WTC11 (cell line): ENCODE results near the gene SAMM50. TPM values are rescaled to one million over a fixed set of nuclear protein-coding genes. Genes with fewer than 3 reads are reported as not detected.

Experiments
- ATAC-seq: fragments of 200-7000 bp; cut with Tn5 transposase; 2 replicates; pipeline ENCODE4 v1.10.0; 2021; ENCODE audit warnings: mild to moderate bottlenecking, moderate library complexity
- CTCF ChIA-PET: fragments of 300-600 bp; sonication (Branson Sonifier 250); formaldehyde crosslinking; loops from one replicate; lab custom pipeline; 2021; ENCODE audit warnings: antibody characterized with exemption; lab: Charles Lee
- POLR2A ChIA-PET: fragments of 350-600 bp; sonication (Branson Sonifier 250); formaldehyde crosslinking; loops from one replicate; lab custom pipeline; 2021; ENCODE audit warnings: antibody characterized with exemption; lab: Charles Lee
- DNase-seq: peaks from one replicate; pipeline ENCODE4 v3.0.0; 2021; ENCODE audit warnings: low spot score
- H3K27ac Mint-ChIP-seq: 2 replicates; pipeline ENCODE4 v1.8.0; 2021; ENCODE audit warnings: mixed read lengths
- H3K27me3 Mint-ChIP-seq: 2 replicates; pipeline ENCODE4 v1.8.0; 2021; ENCODE audit warnings: low read depth, mild to moderate bottlenecking, moderate library complexity, mixed read lengths
- H3K36me3 Mint-ChIP-seq: 2 replicates; pipeline ENCODE4 v1.8.0; 2021; ENCODE audit warnings: mixed read lengths
- H3K4me1 Mint-ChIP-seq: 2 replicates; pipeline ENCODE4 v1.8.0; 2022; ENCODE audit warnings: mixed read lengths
- H3K4me3 Mint-ChIP-seq: 2 replicates; pipeline ENCODE4 v1.8.0; 2021; ENCODE audit warnings: mild to moderate bottlenecking, moderate library complexity, mixed read lengths
- H3K9me3 Mint-ChIP-seq: 2 replicates; pipeline ENCODE4 v1.8.0; 2021; ENCODE audit warnings: mixed read lengths
- ELF4 ChIP-seq: sonication (generic); formaldehyde crosslinking; IDR thresholded peaks from 2 replicates; pipeline ENCODE4 v1.8.1; 2022; ENCODE audit warnings: low read depth, mild to moderate bottlenecking, moderate library complexity, missing genetic modification reagents
- HMGA2 ChIP-seq: fragments of 250-450 bp; sonication (Bioruptor Pico); IDR thresholded peaks from 2 replicates; pipeline ENCODE4 v1.4.0; 2021; ENCODE audit warnings: mild to moderate bottlenecking, moderate library complexity
- JAZF1 ChIP-seq: fragments of 250-450 bp; sonication (Bioruptor Pico); IDR thresholded peaks from 2 replicates; pipeline ENCODE4 v1.9.0; 2021; ENCODE audit warnings: moderate library complexity, mild to moderate bottlenecking, inconsistent platforms
- JUN ChIP-seq: sonication (generic); formaldehyde crosslinking; IDR thresholded peaks from 2 replicates; pipeline ENCODE4 v1.8.0; 2023; ENCODE audit warnings: mild to moderate bottlenecking, missing genetic modification reagents
- KAT7 ChIP-seq: sonication (generic); formaldehyde crosslinking; IDR thresholded peaks from 2 replicates; pipeline ENCODE4 v1.8.1; 2023; ENCODE audit warnings: missing genetic modification reagents, mild to moderate bottlenecking, borderline replicate concordance
- SOX15 ChIP-seq: fragments of 250-450 bp; sonication (Bioruptor Pico); IDR thresholded peaks from 2 replicates; pipeline ENCODE4 v1.9.0; 2021; ENCODE audit warnings: mild to moderate bottlenecking
- TCF7 ChIP-seq: sonication (generic); formaldehyde crosslinking; IDR thresholded peaks from 2 replicates; pipeline ENCODE4 v1.8.0; 2022; ENCODE audit warnings: mild to moderate bottlenecking, low read depth, missing genetic modification reagents, moderate library complexity
- TEAD1 ChIP-seq: sonication (generic); formaldehyde crosslinking; IDR thresholded peaks from 2 replicates; pipeline ENCODE4 v1.8.0; 2022; ENCODE audit warnings: mild to moderate bottlenecking, missing genetic modification reagents
- TEAD4 ChIP-seq: sonication (generic); formaldehyde crosslinking; IDR thresholded peaks from 2 replicates; pipeline ENCODE4 v1.8.0; 2022; ENCODE audit warnings: mild to moderate bottlenecking, missing genetic modification reagents
- ZNF121 ChIP-seq: sonication (generic); formaldehyde crosslinking; IDR thresholded peaks from 2 replicates; pipeline ENCODE4 v1.8.0; 2023; ENCODE audit warnings: missing genetic modification reagents
- ZNF232 ChIP-seq: sonication (generic); formaldehyde crosslinking; IDR thresholded peaks from 2 replicates; pipeline ENCODE4 v1.8.0; 2022; ENCODE audit warnings: mild to moderate bottlenecking, missing genetic modification reagents
- ZNF317 ChIP-seq: sonication (generic); formaldehyde crosslinking; IDR thresholded peaks from 2 replicates; pipeline ENCODE4 v1.8.1; 2023; ENCODE audit warnings: low read depth, mild to moderate bottlenecking, moderate library complexity, missing genetic modification reagents, borderline replicate concordance
- total RNA-seq: library from RNA; stranded (reverse); gene quantifications from 3 replicates; pipeline ENCODE4 v1.2.3, GENCODE V29; 2021
- TF ChIP-seq, protein P1 (sequence below): sonication (generic); formaldehyde crosslinking; IDR thresholded peaks from 2 replicates; pipeline ENCODE4 v1.8.1; 2023; ENCODE audit warnings: mild to moderate bottlenecking, moderate library complexity, missing genetic modification reagents
- TF ChIP-seq, protein P2 (sequence below): sonication (generic); formaldehyde crosslinking; IDR thresholded peaks from 2 replicates; pipeline ENCODE4 v1.8.1; 2022; ENCODE audit warnings: mild to moderate bottlenecking, moderate library complexity, missing genetic modification reagents
- TF ChIP-seq, protein P3 (sequence below): sonication (generic); formaldehyde crosslinking; IDR thresholded peaks from 2 replicates; pipeline ENCODE4 v1.8.1; 2022; ENCODE audit warnings: low read depth, mild to moderate bottlenecking, moderate library complexity, missing genetic modification reagents, borderline replicate concordance
- TF ChIP-seq, protein P4 (sequence below): sonication (generic); formaldehyde crosslinking; IDR thresholded peaks from 2 replicates; pipeline ENCODE4 v1.8.1; 2022; ENCODE audit warnings: missing genetic modification reagents, borderline replicate concordance
- TF ChIP-seq, protein P5 (sequence below): fragments of 250-450 bp; sonication (Bioruptor Pico); conservative IDR thresholded peaks from 2 replicates; pipeline ENCODE4 v1.9.0; 2021; ENCODE audit warnings: mild to moderate bottlenecking
- TF ChIP-seq, protein P6 (sequence below): fragments of 250-450 bp; sonication (Bioruptor Pico); IDR thresholded peaks from 2 replicates; pipeline ENCODE4 v1.9.0; 2021; ENCODE audit warnings: mild to moderate bottlenecking
- TF ChIP-seq, protein P7 (sequence below): sonication (generic); formaldehyde crosslinking; IDR thresholded peaks from 2 replicates; pipeline ENCODE4 v1.8.1; 2023; ENCODE audit warnings: mild to moderate bottlenecking, missing genetic modification reagents, moderate library complexity
- TF ChIP-seq, protein P8 (sequence below): sonication (generic); formaldehyde crosslinking; IDR thresholded peaks from 2 replicates; pipeline ENCODE4 v1.8.1; 2023; ENCODE audit warnings: mild to moderate bottlenecking, missing genetic modification reagents, moderate library complexity
- TF ChIP-seq, protein P9 (sequence below): sonication (generic); formaldehyde crosslinking; conservative IDR thresholded peaks from 2 replicates; pipeline ENCODE4 v1.8.1; 2022; ENCODE audit warnings: mild to moderate bottlenecking, missing genetic modification reagents

The SAMM50 gene
- total RNA-seq, 1 experiment from 2014 or later, result 72.1 TPM

DNA sequence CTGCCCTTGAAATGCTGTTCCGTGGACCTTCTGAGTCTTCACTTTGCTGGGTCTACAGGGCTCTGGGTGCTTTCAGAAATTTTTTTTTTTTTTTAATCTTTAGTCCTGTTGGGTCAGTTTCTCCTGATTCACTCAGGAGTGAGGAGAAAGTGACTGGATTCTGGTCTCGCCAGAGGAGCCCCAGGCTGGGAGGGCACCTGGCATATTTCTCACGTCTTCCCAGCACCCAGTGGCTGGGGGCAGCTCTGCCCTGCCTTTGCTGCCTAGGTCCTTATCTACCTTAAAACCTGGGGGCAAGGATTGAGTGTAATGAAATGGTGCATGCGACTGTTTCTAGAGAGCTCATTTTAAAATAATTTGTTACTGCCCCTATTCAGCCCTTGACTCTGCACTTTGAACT is 23.3 kb downstream of the SAMM50 start:
- no peak for TF ChIP-seq JUN (CRISPR knock-in tag)
- TF ChIP-seq, protein P1, sequence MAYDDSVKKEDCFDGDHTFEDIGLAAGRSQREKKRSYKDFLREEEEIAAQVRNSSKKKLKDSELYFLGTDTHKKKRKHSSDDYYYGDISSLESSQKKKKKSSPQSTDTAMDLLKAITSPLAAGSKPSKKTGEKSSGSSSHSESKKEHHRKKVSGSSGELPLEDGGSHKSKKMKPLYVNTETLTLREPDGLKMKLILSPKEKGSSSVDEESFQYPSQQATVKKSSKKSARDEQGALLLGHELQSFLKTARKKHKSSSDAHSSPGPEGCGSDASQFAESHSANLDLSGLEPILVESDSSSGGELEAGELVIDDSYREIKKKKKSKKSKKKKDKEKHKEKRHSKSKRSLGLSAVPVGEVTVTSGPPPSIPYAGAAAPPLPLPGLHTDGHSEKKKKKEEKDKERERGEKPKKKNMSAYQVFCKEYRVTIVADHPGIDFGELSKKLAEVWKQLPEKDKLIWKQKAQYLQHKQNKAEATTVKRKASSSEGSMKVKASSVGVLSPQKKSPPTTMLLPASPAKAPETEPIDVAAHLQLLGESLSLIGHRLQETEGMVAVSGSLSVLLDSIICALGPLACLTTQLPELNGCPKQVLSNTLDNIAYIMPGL (CRISPR knock-in tag), result no peak
- ChIA-PET POLR2A (no interaction called here), CTCF (interaction anchor here (2.4 kb wide), 1 partner anchor 33 kb away, joined by 6 read pairs; no protein-coding TSS in a partner anchor)
- no peaks in the 10 kb centered on the region for H3K9me3 Mint-ChIP-seq
- no peak for ATAC-seq
- no peaks in the 10 kb centered on the region for H3K4me1 Mint-ChIP-seq
- no peak overlapping the region for H3K27ac Mint-ChIP-seq
- DNase-seq, result no peak
- H3K4me3 Mint-ChIP-seq, result no peak overlapping the region
- H3K36me3 Mint-ChIP-seq, result peaks cover 60% of the 10 kb centered on the region
- no peaks in the 10 kb centered on the region for H3K27me3 Mint-ChIP-seq

DNA sequence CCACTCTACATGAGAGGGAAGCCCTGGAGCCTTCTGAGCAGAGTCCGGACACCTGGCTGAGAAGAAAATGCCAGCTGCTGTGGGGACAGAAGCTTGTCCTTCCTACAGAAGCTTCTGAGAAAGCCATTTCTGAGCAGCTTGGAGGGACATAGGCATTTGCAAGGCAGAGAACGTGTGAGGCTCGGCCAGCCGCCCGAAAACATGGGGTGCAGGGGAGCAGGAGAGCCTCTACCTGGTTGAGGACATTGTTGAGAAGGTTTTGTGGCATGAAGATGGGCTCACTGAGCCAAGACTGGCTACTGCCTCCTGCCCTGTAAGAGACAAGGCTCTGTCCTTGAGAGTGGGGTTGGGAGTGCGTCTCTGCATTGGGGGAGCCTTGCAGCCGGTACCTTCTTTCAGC is 25.3 kb downstream of the SAMM50 start:
- POLR2A ChIA-PET, result no interaction called here
- DNase-seq (no peak), ATAC-seq (no peak)

More for the DNA sequence above, 25.3 kb downstream of the SAMM50 start:
- Mint-ChIP-seq H3K27ac (no peak overlapping the region), H3K27me3 (no peaks in the 10 kb centered on the region), H3K4me3 (no peak overlapping the region), H3K36me3 (peaks cover 61% of the 10 kb centered on the region), H3K9me3 (no peaks in the 10 kb centered on the region), H3K4me1 (no peaks in the 10 kb centered on the region)
- TF ChIP-seq, protein P2, sequence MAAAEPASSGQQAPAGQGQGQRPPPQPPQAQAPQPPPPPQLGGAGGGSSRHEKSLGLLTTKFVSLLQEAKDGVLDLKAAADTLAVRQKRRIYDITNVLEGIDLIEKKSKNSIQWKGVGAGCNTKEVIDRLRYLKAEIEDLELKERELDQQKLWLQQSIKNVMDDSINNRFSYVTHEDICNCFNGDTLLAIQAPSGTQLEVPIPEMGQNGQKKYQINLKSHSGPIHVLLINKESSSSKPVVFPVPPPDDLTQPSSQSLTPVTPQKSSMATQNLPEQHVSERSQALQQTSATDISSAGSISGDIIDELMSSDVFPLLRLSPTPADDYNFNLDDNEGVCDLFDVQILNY, result no peak
- TF ChIP-seq, protein P3, sequence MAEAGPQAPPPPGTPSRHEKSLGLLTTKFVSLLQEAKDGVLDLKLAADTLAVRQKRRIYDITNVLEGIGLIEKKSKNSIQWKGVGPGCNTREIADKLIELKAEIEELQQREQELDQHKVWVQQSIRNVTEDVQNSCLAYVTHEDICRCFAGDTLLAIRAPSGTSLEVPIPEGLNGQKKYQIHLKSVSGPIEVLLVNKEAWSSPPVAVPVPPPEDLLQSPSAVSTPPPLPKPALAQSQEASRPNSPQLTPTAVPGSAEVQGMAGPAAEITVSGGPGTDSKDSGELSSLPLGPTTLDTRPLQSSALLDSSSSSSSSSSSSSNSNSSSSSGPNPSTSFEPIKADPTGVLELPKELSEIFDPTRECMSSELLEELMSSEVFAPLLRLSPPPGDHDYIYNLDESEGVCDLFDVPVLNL (CRISPR knock-in tag), result no peak
- TF ChIP-seq SOX15 (no peak), HMGA2 (CRISPR knock-in tag) (no peak), TEAD4 (CRISPR knock-in tag) (no peak), ZNF232 (no peak), KAT7 (no peak), TCF7 (no peak), ZNF317 (CRISPR knock-in tag) (no peak), JAZF1 (CRISPR knock-in tag) (no peak), ELF4 (CRISPR knock-in tag) (no peak), TEAD1 (no peak), ZNF121 (CRISPR knock-in tag) (no peak)
- TF ChIP-seq, protein P4, sequence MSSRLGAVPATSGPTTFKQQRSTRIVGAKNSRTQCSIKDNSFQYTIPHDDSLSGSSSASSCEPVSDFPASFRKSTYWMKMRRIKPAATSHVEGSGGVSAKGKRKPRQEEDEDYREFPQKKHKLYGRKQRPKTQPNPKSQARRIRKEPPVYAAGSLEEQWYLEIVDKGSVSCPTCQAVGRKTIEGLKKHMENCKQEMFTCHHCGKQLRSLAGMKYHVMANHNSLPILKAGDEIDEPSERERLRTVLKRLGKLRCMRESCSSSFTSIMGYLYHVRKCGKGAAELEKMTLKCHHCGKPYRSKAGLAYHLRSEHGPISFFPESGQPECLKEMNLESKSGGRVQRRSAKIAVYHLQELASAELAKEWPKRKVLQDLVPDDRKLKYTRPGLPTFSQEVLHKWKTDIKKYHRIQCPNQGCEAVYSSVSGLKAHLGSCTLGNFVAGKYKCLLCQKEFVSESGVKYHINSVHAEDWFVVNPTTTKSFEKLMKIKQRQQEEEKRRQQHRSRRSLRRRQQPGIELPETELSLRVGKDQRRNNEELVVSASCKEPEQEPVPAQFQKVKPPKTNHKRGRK (CRISPR knock-in tag), result no peak
- TF ChIP-seq, protein P5, sequence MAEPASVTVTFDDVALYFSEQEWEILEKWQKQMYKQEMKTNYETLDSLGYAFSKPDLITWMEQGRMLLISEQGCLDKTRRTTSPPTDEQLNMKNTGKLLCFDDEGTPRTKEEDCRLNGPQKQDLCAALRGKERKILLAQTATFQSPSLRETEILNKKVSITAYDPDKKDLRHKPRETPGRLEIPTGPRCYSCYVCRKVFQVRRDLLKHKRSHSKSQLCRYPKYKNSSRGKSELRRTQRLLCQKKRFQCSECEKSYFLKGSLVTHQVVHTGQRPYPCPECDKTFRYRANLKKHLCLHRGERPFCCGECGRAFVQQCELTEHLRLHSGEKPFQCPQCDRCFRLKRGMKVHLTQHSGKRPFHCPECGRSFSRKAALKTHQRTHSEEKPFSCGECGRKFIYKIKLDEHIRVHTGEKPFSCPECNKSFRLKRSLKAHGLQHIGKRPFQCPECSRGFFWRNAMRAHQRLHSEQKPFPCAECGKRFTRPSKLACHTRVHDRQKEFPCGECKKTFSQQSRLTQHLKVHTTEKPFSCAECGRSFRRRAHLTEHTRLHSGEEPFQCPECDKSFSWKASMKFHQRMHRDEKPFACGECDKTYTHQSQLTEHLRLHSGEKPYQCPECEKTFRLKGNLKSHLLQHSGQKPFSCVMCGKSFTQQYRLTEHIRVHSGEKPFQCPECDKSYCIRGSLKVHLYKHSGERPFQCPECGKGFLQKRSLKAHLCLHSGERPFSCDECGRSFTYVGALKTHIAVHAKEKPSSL (CRISPR knock-in tag), result no peak
- TF ChIP-seq, protein P6, sequence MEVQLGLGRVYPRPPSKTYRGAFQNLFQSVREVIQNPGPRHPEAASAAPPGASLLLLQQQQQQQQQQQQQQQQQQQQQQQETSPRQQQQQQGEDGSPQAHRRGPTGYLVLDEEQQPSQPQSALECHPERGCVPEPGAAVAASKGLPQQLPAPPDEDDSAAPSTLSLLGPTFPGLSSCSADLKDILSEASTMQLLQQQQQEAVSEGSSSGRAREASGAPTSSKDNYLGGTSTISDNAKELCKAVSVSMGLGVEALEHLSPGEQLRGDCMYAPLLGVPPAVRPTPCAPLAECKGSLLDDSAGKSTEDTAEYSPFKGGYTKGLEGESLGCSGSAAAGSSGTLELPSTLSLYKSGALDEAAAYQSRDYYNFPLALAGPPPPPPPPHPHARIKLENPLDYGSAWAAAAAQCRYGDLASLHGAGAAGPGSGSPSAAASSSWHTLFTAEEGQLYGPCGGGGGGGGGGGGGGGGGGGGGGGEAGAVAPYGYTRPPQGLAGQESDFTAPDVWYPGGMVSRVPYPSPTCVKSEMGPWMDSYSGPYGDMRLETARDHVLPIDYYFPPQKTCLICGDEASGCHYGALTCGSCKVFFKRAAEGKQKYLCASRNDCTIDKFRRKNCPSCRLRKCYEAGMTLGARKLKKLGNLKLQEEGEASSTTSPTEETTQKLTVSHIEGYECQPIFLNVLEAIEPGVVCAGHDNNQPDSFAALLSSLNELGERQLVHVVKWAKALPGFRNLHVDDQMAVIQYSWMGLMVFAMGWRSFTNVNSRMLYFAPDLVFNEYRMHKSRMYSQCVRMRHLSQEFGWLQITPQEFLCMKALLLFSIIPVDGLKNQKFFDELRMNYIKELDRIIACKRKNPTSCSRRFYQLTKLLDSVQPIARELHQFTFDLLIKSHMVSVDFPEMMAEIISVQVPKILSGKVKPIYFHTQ, result no peak
- TF ChIP-seq, protein P7, sequence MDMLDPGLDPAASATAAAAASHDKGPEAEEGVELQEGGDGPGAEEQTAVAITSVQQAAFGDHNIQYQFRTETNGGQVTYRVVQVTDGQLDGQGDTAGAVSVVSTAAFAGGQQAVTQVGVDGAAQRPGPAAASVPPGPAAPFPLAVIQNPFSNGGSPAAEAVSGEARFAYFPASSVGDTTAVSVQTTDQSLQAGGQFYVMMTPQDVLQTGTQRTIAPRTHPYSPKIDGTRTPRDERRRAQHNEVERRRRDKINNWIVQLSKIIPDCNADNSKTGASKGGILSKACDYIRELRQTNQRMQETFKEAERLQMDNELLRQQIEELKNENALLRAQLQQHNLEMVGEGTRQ (CRISPR knock-in tag), result no peak
- TF ChIP-seq, protein P8, sequence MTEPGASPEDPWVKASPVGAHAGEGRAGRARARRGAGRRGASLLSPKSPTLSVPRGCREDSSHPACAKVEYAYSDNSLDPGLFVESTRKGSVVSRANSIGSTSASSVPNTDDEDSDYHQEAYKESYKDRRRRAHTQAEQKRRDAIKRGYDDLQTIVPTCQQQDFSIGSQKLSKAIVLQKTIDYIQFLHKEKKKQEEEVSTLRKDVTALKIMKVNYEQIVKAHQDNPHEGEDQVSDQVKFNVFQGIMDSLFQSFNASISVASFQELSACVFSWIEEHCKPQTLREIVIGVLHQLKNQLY, result no peak
- TF ChIP-seq, protein P9, sequence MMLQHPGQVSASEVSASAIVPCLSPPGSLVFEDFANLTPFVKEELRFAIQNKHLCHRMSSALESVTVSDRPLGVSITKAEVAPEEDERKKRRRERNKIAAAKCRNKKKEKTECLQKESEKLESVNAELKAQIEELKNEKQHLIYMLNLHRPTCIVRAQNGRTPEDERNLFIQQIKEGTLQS, result no peak
- CTCF ChIA-PET, result interaction anchor here (1.3 kb wide), 1 partner anchor 12 kb away, joined by 3 read pairs; no protein-coding TSS in a partner anchor
